ENCODE measurements around the gene RPS6KA4. TPM values are rescaled to one million over a fixed set of nuclear protein-coding genes. Genes with fewer than 3 reads are reported as not detected.

RPS6KA4 gene
- total and polyA plus RNA-seq, 10 donors = 18.8 to 47.5 (median 37.7) TPM

DNA sequence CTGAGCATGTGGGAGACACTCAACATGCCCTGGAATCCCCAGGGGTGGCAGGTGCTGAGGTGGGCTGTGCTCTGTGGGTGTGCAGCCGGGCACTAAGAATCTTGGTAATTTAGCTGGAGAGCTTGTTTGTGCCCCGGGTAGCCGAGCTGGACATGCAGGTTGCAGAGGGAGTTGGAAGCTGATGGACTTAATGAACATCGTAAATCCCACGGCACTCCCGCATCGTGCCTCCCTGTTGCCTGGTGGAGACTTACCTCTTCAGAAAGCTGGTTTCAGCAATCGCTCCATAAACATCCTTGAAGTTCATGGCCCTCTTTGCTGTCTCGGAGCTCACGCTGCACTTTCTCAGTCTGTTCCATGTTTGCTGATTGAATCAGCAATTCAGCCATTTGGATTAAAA lies 29.9 kb downstream of the RPS6KA4 start:
- peaks cover 0 to 4% (median 0%) of the 10 kb centered on the region in 8 donors for H3K9me3 ChIP-seq
- peaks cover 0 to 22% (median 14%) of the 10 kb centered on the region in 6 donors for H3K4me1 ChIP-seq
- WGBS, 5 donors = 80 to 92% (median 89%) methylated on average over 9 to 10 of the region's 10 CpGs
- no peaks in the 10 kb centered on the region for H3K36me3 ChIP-seq
- no peak for TF ChIP-seq POLR2A (IDR thresholded peaks at IDR 0.05)
- TF ChIP-seq, protein P1, sequence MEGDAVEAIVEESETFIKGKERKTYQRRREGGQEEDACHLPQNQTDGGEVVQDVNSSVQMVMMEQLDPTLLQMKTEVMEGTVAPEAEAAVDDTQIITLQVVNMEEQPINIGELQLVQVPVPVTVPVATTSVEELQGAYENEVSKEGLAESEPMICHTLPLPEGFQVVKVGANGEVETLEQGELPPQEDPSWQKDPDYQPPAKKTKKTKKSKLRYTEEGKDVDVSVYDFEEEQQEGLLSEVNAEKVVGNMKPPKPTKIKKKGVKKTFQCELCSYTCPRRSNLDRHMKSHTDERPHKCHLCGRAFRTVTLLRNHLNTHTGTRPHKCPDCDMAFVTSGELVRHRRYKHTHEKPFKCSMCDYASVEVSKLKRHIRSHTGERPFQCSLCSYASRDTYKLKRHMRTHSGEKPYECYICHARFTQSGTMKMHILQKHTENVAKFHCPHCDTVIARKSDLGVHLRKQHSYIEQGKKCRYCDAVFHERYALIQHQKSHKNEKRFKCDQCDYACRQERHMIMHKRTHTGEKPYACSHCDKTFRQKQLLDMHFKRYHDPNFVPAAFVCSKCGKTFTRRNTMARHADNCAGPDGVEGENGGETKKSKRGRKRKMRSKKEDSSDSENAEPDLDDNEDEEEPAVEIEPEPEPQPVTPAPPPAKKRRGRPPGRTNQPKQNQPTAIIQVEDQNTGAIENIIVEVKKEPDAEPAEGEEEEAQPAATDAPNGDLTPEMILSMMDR (IDR thresholded peaks at IDR 0.05 in 8 of 11, conservative IDR thresholded peaks at IDR 0.05 in 3 of 11) = no peak
- intact Hi-C loops (cut with DNase I; ENCODE audit: low total_unique reads) = no loop called here
- DNase-seq = no peak
- no peaks in the 10 kb centered on the region for H3K27me3 ChIP-seq (replicated peaks in 1 of 7)
- H3K27ac ChIP-seq = no peak overlapping the region
- H3K4me3 ChIP-seq = no peak overlapping the region

DNA sequence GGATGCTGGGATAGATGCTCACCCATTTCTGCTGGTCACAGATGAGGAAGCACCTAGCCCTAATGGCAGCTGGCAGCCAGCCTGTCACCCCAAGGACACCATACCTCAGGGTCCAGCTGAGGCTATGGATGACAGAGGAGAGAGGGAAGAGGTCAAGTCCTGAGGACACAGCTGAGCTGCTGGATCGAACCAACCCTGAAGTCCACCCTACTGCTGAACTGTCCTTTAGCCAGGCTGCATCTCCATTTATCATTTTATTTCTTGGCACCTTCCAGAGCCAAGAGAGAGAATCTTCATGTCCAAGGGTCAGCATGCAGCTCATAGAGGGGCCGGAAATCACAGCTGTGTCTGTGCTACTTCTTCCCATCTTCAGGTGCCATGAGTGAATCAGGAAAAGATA lies 30.9 kb downstream of the RPS6KA4 start:
- TF ChIP-seq POLR2A (IDR thresholded peaks at IDR 0.05) = no peak
- TF ChIP-seq, protein P1 (IDR thresholded peaks at IDR 0.05 in 8 of 11, conservative IDR thresholded peaks at IDR 0.05 in 3 of 11) = no peak
- TF ChIP-seq POLR2AphosphoS5 (IDR thresholded peaks at IDR 0.05) = no peak
- Histone ChIP-seq H3K4me1 (peaks cover 0 to 22% (median 14%) of the 10 kb centered on the region in 6 donors), H3K27me3 (replicated peaks in 1 of 7) (no peaks in the 10 kb centered on the region), H3K36me3 (no peaks in the 10 kb centered on the region), H3K4me3 (no peak overlapping the region), H3K9me3 (peaks cover 0 to 4% (median 0%) of the 10 kb centered on the region in 8 donors), H3K27ac (no peak overlapping the region)
- no peak for DNase-seq
- intact Hi-C loops (cut with DNase I; ENCODE audit: low total_unique reads) = no loop called here
- 68 to 96% (median 92%) methylated on average over 2 of the region's 2 CpGs for WGBS, 5 donors

GRCh38 chr11:64390558-64390957 lies 31.6 kb downstream of the RPS6KA4 start:
- DNase-seq = no peak
- Histone ChIP-seq H3K9me3 (peaks cover 0 to 4% (median 0%) of the 10 kb centered on the region in 8 donors), H3K36me3 (no peaks in the 10 kb centered on the region), H3K27ac (no peak overlapping the region), H3K4me3 (no peak overlapping the region), H3K27me3 (replicated peaks in 1 of 7) (peaks cover 0 to 7% (median 0%) of the 10 kb centered on the region in 7 donors), H3K4me1 (peaks cover 0 to 21% (median 10%) of the 10 kb centered on the region in 6 donors)
- 59 to 92% (median 74%) methylated on average over 3 of the region's 3 CpGs for WGBS, 5 donors
- TF ChIP-seq, protein P1 (IDR thresholded peaks at IDR 0.05 in 8 of 11, conservative IDR thresholded peaks at IDR 0.05 in 3 of 11) = no peak
- no peak for TF ChIP-seq POLR2AphosphoS5 (IDR thresholded peaks at IDR 0.05)
- TF ChIP-seq POLR2A (IDR thresholded peaks at IDR 0.05) = no peak
- intact Hi-C loops (cut with DNase I; ENCODE audit: low total_unique reads) = no loop called here

GRCh38 chr11:64391839-64392238 lies 32.9 kb downstream of the RPS6KA4 start:
- Histone ChIP-seq H3K4me3 (no peak overlapping the region), H3K36me3 (no peaks in the 10 kb centered on the region), H3K9me3 (peaks cover 0 to 4% (median 0%) of the 10 kb centered on the region in 8 donors), H3K27me3 (replicated peaks in 1 of 7) (peaks cover 0 to 18% (median 0%) of the 10 kb centered on the region in 7 donors), H3K4me1 (peaks cover 0 to 22% (median 13%) of the 10 kb centered on the region in 6 donors), H3K27ac (no peak overlapping the region)
- intact Hi-C loops (cut with DNase I; ENCODE audit: low total_unique reads) = no loop called here
- 88 to 97% (median 91%) methylated on average over 2 to 3 of the region's 3 CpGs for WGBS, 5 donors
- TF ChIP-seq POLR2AphosphoS5 (IDR thresholded peaks at IDR 0.05) = no peak
- TF ChIP-seq, protein P1 (IDR thresholded peaks at IDR 0.05 in 8 of 11, conservative IDR thresholded peaks at IDR 0.05 in 3 of 11) = no peak
- no peak for TF ChIP-seq POLR2A (IDR thresholded peaks at IDR 0.05)
- DNase-seq = no peak
